Esophagus muscularis mucosa (tissue), 3 donors: Measurements from ENCODE around the gene KLHL6.

ENCODE experiments used
- POLR2A ChIP-seq: fragments of 450-650 bp; IDR thresholded peaks from one replicate; pipeline ENCODE4 v1.6.1; 2017; ENCODE audit warnings: antibody characterized with exemption, moderate library complexity, mild to moderate bottlenecking, low read depth
- POLR2AphosphoS5 ChIP-seq, 2 donors: sonication (generic); formaldehyde crosslinking; IDR thresholded peaks; one replicate each; pipeline ENCODE4 v1.6.1; 2017; ENCODE audit warnings: antibody characterized with exemption in 2 of 2
- TF ChIP-seq, protein P1 (sequence below), 3 experiments: fragments of 200-600 bp in 2 of 3; fragments of 450-650 bp in 1 of 3; sonication (generic) in 2 of 3; IDR thresholded peaks; one replicate each; pipeline ENCODE4 v1.5.1; 2017 to 2019; ENCODE audit warnings: antibody characterized with exemption in 3 of 3, mild to moderate bottlenecking in 2 of 3, moderate library complexity in 1 of 3

DNA sequence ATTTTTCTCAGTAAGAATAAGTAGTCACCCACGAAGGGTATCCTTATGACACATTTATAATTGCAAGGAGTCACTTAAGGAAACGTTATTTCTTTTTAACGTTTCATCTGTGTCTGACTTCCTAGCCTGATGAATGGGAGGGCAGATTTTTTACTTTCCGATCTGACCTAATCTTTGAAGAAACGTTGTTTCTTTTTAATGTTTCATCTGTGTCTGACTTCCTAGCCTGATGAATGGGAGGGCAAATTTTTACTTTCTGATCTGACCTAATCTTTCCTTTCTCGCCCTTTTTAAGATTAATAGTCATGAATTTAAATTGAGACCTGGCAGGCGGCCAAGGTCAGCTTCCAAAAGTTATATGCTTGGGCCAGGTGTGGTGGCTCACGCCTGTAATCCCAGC lies 3.0 kb upstream of the KLHL6 start:
- TF ChIP-seq, protein P1, sequence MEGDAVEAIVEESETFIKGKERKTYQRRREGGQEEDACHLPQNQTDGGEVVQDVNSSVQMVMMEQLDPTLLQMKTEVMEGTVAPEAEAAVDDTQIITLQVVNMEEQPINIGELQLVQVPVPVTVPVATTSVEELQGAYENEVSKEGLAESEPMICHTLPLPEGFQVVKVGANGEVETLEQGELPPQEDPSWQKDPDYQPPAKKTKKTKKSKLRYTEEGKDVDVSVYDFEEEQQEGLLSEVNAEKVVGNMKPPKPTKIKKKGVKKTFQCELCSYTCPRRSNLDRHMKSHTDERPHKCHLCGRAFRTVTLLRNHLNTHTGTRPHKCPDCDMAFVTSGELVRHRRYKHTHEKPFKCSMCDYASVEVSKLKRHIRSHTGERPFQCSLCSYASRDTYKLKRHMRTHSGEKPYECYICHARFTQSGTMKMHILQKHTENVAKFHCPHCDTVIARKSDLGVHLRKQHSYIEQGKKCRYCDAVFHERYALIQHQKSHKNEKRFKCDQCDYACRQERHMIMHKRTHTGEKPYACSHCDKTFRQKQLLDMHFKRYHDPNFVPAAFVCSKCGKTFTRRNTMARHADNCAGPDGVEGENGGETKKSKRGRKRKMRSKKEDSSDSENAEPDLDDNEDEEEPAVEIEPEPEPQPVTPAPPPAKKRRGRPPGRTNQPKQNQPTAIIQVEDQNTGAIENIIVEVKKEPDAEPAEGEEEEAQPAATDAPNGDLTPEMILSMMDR (IDR thresholded peaks at IDR 0.05): no peak
- TF ChIP-seq POLR2AphosphoS5 (IDR thresholded peaks at IDR 0.05): no peak
- TF ChIP-seq POLR2A: no peak
